KMS-11 (cell line): ENCODE measurements around the gene CMIP.
"Not testable (repeated sequence)": the region's sequence is repeated elsewhere in the genome, so short reads cannot be mapped to it uniquely, and the experiment has no call there.

Source experiments
- H2AFZ ChIP-seq: fragments of 200-600 bp; sonication (generic); 2 replicates; pipeline ENCODE4 v1.6.1; 2016; ENCODE audit warnings: antibody characterized with exemption, mixed run types, low read depth
- H3K27ac ChIP-seq: fragments of 200-600 bp; sonication (generic); 2 replicates; pipeline ENCODE4 v1.6.1; 2016; ENCODE audit warnings: mild to moderate bottlenecking, mixed run types
- H3K27me3 ChIP-seq: fragments of 200-600 bp; sonication (generic); 2 replicates; pipeline ENCODE4 v1.6.1; 2017; ENCODE audit warnings: mild to moderate bottlenecking, low read depth, mixed run types, moderate library complexity; ENCODE audit not compliant: insufficient read depth
- H3K36me3 ChIP-seq: fragments of 200-600 bp; sonication (generic); 2 replicates; pipeline ENCODE4 v1.6.1; 2017; ENCODE audit warnings: mild to moderate bottlenecking, mixed run types; ENCODE audit not compliant: insufficient read depth
- H3K4me1 ChIP-seq: fragments of 200-600 bp; sonication (generic); 2 replicates; pipeline ENCODE4 v1.6.1; 2016; ENCODE audit warnings: mild to moderate bottlenecking, low read depth, mixed run types; ENCODE audit not compliant: poor library complexity, severe bottlenecking
- H3K4me2 ChIP-seq: fragments of 200-600 bp; sonication (generic); 2 replicates; pipeline ENCODE4 v1.7.0; 2016; ENCODE audit warnings: mild to moderate bottlenecking, mixed run types
- H3K4me3 ChIP-seq: fragments of 200-600 bp; sonication (generic); IDR thresholded peaks from 2 replicates; pipeline ENCODE4 v1.6.1; 2017; ENCODE audit warnings: low read depth, low read length, mixed read lengths; ENCODE audit not compliant: insufficient read depth
- H3K79me2 ChIP-seq: fragments of 200-600 bp; sonication (generic); 2 replicates; pipeline ENCODE4 v1.6.1; 2016; ENCODE audit warnings: low read depth, mixed run types; ENCODE audit not compliant: insufficient read depth
- H3K9ac ChIP-seq: fragments of 200-600 bp; sonication (generic); 2 replicates; pipeline ENCODE4 v1.6.1; 2016; ENCODE audit warnings: mild to moderate bottlenecking, mixed run types
- H4K20me1 ChIP-seq: fragments of 200-600 bp; sonication (generic); 2 replicates; pipeline ENCODE4 v1.6.1; 2016; ENCODE audit warnings: mild to moderate bottlenecking, mixed run types; ENCODE audit not compliant: insufficient read depth
- CTCF ChIP-seq: fragments of 200-600 bp; sonication (generic); conservative IDR thresholded peaks from 2 replicates; pipeline ENCODE4 v1.6.1; 2017; ENCODE audit warnings: low read depth, mild to moderate bottlenecking, antibody characterized with exemption, low read length, moderate library complexity, mixed read lengths

The CMIP gene

GRCh38 chr16:81523387-81524115 is 78.9 kb downstream of the CMIP start:
- Histone ChIP-seq H3K27me3 (no peaks in the 10 kb centered on the region), H3K4me2 (no peak overlapping the region), H2AFZ (no peak overlapping the region), H4K20me1 (peaks cover 18% of the 10 kb centered on the region; the same call in 1 of the 2 replicates), H3K27ac (no peak overlapping the region), H3K4me3 (no peak overlapping the region), H3K79me2 (peaks cover 81% of the 10 kb centered on the region), H3K4me1 (peaks cover 24% of the 10 kb centered on the region), H3K36me3 (no peaks in the 10 kb centered on the region), H3K9ac (no peak overlapping the region)
- TF ChIP-seq CTCF = no peak

- Histone ChIP-seq H3K79me2 (peaks cover 88% of the 10 kb centered on the region), H3K4me2 (no peak overlapping the region)
Observed at GRCh38 chr16:81524382-81524781, 79.8 kb downstream of the CMIP start.

GRCh38 chr16:81524885-81525284 is 80.3 kb downstream of the CMIP start:
- Histone ChIP-seq H3K79me2 (peaks cover 93% of the 10 kb centered on the region), H3K4me1 (peaks cover 10% of the 10 kb centered on the region), H4K20me1 (peaks cover 17% of the 10 kb centered on the region; the same call in 1 of the 2 replicates)
- H3K4me2 ChIP-seq, H3K4me3 ChIP-seq, H2AFZ ChIP-seq, H3K27me3 ChIP-seq, H3K36me3 ChIP-seq, H3K9ac ChIP-seq, H3K27ac ChIP-seq: not testable (repeated sequence)

More at GRCh38 chr16:81524382-81524781, 79.8 kb downstream of the CMIP start:
- no peak for TF ChIP-seq CTCF
- no peak overlapping the region for H2AFZ ChIP-seq
- peaks cover 21% of the 10 kb centered on the region; the same call in 1 of the 2 replicates for H4K20me1 ChIP-seq
- H3K4me1 ChIP-seq = peaks cover 15% of the 10 kb centered on the region
- H3K27ac ChIP-seq = no peak overlapping the region
- H3K36me3 ChIP-seq = no peaks in the 10 kb centered on the region
- H3K27me3 ChIP-seq = no peaks in the 10 kb centered on the region
- no peak overlapping the region for H3K9ac ChIP-seq
- H3K4me3 ChIP-seq = no peak overlapping the region

- Histone ChIP-seq H3K4me3 (no peak overlapping the region), H3K27ac (no peak overlapping the region), H2AFZ (no peak overlapping the region), H3K36me3 (no peaks in the 10 kb centered on the region), H3K4me1 (no peaks in the 10 kb centered on the region), H3K9ac (no peak overlapping the region), H3K4me2 (no peak overlapping the region), H4K20me1 (peaks cover 12% of the 10 kb centered on the region; the same call in 1 of the 2 replicates), H3K79me2 (peaks cover 94% of the 10 kb centered on the region), H3K27me3 (no peaks in the 10 kb centered on the region)
- TF ChIP-seq CTCF = no peak
Observed at GRCh38 chr16:81526199-81526598, 81.6 kb downstream of the CMIP start.

GRCh38 chr16:81526935-81527334 is 82.3 kb downstream of the CMIP start:
- Histone ChIP-seq H3K36me3 (no peaks in the 10 kb centered on the region), H3K4me3 (no peak overlapping the region), H3K79me2 (peaks cover 93% of the 10 kb centered on the region), H3K4me2 (no peak overlapping the region), H3K27me3 (no peaks in the 10 kb centered on the region), H3K9ac (no peak overlapping the region), H3K4me1 (no peaks in the 10 kb centered on the region), H3K27ac (no peak overlapping the region), H4K20me1 (peaks cover 12% of the 10 kb centered on the region; the same call in 1 of the 2 replicates), H2AFZ (no peak overlapping the region)
- no peak for TF ChIP-seq CTCF
